Stimulated activated CD4-positive, alpha-beta T cell treated with anti-CD3 and anti-CD28 coated beads, Interleukin-2, amount 100 ng/mL, for 48 hours (primary cell): ENCODE measurements around the gene MRPL9.

Experiments
- DNase-seq, 2 donors: peaks; one replicate each; pipeline ENCODE4 v3.0.0-alpha.2; 2020

Gene MRPL9

DNA sequence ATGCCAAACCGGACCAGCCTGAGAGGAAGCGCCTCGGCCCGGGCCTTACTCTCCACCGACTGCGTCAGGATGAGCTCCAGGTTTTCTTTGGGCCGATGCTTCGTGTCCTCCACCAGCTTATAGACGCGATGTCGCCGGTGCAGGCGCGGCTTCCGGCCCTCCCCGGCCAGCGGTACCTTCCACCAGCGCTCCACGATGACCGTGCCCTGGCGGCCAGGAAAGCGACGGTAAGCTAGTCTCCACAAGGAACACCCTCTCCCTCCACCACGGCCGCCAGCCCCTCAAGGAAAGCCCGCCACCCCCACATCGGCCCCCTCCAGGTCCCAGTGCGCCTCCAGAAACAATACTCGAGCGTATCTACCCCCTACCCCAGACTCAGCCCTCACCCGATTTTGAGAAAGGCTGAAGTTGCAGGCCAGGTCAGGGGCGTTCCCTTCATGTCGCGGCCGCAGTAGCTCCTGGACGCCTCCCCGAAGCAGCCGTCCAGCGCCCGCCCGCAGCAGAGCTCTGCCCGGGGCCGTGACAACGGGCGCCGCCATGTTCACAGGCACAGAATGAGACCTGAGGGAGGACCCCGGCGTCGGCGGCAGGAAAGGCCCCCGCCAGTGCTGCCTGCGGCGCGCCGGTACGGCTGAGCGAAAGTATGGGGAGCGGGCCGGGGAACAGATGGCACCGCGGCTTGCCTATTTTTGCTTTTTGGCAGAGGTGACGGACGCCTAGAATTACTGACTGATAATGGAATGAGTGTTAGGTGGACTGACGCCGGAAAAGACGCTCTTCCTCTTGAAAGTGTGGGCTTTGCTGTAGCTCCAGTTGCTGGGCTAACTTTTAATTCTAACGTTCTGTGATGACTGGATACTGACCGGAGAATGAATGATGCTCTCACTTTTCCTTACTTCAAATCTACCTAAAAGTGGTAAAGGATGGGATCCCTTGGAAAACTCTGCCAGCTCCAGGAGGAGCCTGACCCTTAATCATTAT lies at the start of gene MRPL9:
MRPL9 (minus strand) TSS at position 556 of the 981 bp plus-strand sequence; CDS start at position 539, 17 bp downstream.
- DNase-seq: peak; percentile 78 to 85

DNA sequence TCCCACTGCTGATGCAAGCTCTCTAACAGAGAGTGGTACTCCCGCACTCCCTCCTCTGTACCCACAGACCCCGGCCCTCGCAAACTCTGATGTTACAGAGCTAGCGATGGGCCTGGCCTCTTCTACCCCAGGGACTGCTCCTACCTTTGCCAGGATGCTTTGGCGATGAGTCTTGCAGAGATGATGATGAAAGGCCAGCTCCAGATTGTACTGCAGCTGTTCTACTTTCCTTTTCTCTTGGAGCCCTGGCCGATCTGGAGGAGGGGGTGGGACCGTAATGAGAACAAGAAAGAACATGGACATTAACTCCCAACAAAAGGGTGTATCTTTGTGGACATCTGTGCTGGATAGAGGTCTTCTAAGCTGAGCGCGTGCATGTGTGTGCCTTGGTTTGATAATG lies 47.9 kb upstream of the MRPL9 start:
- DNase-seq: no peak

- DNase-seq: no peak
These were observed 46.8 kb upstream of the MRPL9 start for GRCh38 chr1:151809985-151810556.

GRCh38 chr1:151809290-151809984 lies 46.1 kb upstream of the MRPL9 start:
- DNase-seq: no peak

DNA sequence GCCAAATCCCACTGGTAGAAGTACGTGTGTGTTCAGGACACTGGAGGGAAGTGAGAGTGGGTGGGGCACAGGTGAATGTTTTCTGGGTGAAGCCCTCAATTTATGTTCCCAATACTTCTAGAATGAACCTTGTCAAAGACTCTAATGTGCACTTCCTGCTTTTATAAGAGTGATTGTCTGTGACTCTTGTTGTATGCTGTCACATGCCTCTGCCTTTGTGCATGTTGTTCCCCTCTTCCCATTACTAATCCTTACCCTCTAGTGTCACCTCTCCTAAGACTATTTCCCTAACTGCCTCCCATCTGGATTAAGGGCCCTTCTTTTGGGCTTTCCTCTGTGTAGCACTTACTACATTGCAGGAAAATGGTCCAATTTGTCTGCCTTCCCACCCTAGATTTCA lies 44.5 kb upstream of the MRPL9 start:
- no peak for DNase-seq

GRCh38 chr1:151807131-151807530 lies 43.8 kb upstream of the MRPL9 start:
- no peak for DNase-seq

- DNase-seq: no peak
These were observed 42.9 kb upstream of the MRPL9 start for GRCh38 chr1:151806170-151806569.

- DNase-seq: no peak
These were observed 41.9 kb upstream of the MRPL9 start, which contains the start of gene LINGO4 for GRCh38 chr1:151805066-151805820. Gene LINGO4 (minus strand): TSS chr1:151805419. CDS start chr1:151802704, 2,715 bp downstream.

DNA sequence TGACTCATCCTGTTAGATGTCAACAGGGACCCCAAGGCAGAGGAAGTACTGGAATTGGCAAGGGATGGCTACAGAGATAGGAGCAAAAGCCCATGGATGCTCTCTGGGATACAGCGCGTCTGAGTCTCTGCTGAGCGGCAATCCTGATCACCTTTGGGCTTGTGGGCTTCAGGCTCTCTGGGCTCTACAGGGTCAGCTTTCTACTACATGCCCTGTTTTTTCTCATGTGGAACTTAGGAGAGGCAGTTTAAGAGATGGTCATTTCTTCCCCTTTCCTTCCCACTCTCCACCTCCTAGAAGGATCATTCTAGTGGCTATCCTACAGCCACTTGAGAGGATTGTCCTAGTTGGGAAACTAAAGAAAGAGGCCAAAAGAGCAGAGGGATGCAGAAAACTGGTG lies 40.6 kb upstream of the MRPL9 start:
- no peak for DNase-seq

GRCh38 chr1:151803164-151803563 lies 39.9 kb upstream of the MRPL9 start:
- no peak for DNase-seq

DNA sequence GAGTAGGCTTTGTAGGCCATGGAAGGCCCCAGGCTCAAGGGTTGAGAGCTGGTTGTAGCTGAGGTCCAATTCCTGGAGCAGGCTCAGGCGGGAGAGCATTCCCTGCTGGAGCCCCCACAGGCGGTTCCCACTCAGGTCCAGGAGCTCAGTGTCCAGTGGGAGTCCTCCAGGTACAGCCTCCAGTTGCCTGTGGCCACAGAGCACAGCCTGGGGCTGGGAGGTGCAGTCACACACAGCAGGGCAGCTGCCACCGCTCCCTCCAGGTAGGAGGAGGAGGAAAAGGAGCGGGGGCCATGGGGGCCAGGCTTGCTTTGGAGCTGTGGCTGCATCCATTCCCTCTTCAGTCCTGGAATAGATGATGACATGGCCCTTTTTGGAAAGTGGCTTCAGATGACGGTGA lies 39.1 kb upstream of the MRPL9 start:
- no peak for DNase-seq

DNA sequence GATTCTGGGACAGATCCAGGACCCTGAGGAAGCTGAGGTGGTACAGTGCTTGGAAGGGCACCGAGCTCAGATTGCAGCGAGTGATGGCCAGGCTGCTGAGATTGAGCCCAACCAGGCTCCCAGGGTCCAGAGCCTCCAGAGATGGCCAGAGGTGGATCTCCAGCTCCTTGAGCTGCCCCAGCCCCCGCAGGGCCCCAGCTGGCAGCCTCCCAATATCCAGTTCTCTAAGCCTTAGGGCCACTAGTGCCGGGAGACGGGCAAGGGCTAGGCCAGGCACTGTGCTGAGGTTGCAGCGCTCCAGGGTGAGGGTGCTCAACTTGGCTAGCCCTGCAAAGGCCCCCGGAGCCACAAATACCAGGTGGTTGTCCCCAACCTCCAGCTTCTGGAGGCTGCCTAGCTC lies 38.5 kb upstream of the MRPL9 start:
- DNase-seq: no peak

- DNase-seq: no peak
These were observed 38.1 kb upstream of the MRPL9 start for GRCh38 chr1:151801310-151801820.

- DNase-seq: no peak
These were observed 37.5 kb upstream of the MRPL9 start for GRCh38 chr1:151800830-151801229.

GRCh38 chr1:151799179-151800022 lies 36.1 kb upstream of the MRPL9 start:
- DNase-seq: no peak

GRCh38 chr1:151798571-151798970 lies 35.3 kb upstream of the MRPL9 start:
- DNase-seq: no peak

DNA sequence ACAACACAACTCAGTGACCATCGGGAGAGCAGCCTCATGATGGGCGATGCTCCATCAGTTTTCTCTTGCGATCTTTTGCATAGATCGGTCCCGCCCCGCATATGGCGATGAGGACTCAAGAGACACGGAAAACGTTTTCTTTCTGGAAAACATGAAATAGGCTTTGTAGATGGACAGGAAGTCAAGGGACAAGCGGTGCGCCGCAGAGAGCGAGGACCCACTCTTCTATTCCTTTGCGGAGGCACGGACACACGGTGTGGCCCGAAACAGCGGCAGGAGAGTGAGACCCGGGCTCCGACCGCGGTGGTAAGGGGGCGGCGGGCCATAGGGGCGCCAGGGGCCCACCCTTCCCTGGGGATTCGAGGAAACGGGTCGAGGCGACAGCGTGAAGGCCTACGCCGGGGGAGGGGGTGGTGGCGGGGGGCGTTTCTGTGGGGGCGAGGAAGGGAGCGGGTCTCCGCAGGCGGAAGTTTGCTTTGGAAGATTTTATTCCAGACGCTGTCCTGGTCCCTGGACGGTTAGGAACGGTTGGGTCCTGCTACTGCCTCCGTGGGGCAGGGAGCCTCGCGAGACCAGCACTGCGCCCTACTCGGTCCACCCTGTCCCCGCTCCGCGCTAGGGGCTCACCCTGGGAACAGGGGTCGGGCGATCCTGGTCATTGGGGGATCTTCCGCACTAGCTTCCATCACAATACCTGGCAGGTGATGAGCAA lies 27.8 kb upstream of the MRPL9 start:
- DNase-seq: no peak

GRCh38 chr1:151790071-151790939 lies 27.0 kb upstream of the MRPL9 start, which contains the start of gene TDRKH:
Gene TDRKH (minus strand): TSS chr1:151790500. CDS start chr1:151783022, 7,478 bp downstream.
- peak; percentile 97 to 98 for DNase-seq

DNA sequence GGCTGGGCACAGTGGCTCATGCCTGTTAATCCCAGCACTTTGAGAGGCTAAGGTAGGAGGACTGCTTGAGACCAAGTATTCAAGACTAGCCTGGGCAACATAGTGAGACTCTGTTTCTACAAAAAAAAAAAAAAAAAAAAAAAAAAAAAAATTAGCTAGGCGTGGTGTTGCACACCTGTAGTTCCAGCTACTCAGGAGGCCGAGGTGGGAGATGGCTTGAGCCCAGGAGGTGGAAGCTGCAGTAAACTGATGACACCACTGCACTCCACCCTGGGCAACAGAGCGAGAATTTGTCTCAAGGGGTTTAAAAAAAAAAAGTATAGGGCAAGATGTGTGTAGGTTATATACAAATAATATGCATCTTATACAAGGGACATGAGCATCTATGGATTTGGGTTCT lies 24.4 kb upstream of the MRPL9 start:
- no peak for DNase-seq

DNA sequence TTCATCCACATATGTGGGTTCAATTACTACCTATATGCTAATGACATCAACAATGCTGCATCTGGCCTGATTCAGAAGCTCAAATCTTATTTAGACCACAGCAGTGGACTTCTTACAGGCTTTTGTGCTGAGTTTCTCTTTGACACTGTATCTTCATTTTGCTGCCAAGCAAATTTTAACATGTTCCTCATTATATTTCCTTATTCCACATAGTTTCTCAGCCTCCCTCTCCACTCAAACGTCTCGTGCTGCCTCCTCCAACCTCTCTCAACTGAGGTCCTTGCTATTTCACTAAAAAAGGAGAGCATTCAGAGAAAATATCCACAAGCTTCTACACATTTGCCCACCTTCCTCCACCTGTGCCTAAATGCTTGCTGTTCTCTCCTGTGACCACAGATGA lies 20.5 kb upstream of the MRPL9 start:
- no peak for DNase-seq
